ENCODE measurements around the gene DCX. TPM values are rescaled to one million over a fixed set of nuclear protein-coding genes. Genes with fewer than 3 reads are reported as not detected.

DCX gene
- total and polyA plus RNA-seq, 2 of the 4 experiments (the other 2 are of a cell fraction): not detected

GRCh38 chrX:111282139-111282538 lies 129.9 kb downstream of the DCX start:
- Histone ChIP-seq H3K27me3 (ENCODE audit: control insufficient read depth, insufficient read depth, low read length) (peaks cover 5% of the 10 kb centered on the region), H3K9me1 (ENCODE audit: insufficient read depth, low read length) (no peaks in the 10 kb centered on the region), H2BK20ac (ENCODE audit: low read depth, low read length) (no peak overlapping the region), H2BK15ac (ENCODE audit: low read depth, low read length) (no peak overlapping the region), H3K4ac (ENCODE audit: low read depth, low read length) (no peak overlapping the region), H3K4me1 (ENCODE audit: control insufficient read depth, insufficient read depth, low read length) (no peaks in the 10 kb centered on the region), H3K4me3 (ENCODE audit: insufficient read depth, low read depth, low read length) (no peak overlapping the region), H4K91ac (ENCODE audit: insufficient read depth, low read depth, low read length) (no peak overlapping the region), H4K5ac (ENCODE audit: low read depth, low read length) (no peak overlapping the region), H2AFZ (replicated peaks; ENCODE audit: low read length, poor library complexity) (no peak overlapping the region), H3K23ac (ENCODE audit: low read depth, low read length) (no peak overlapping the region), H2AK5ac (ENCODE audit: low read depth, low read length) (no peak overlapping the region), H3K56ac (ENCODE audit: extremely low read depth, insufficient read depth, low read length) (no peak overlapping the region), H3K4me2 (ENCODE audit: low read depth, low read length) (no peak overlapping the region), H3K9me3 (ENCODE audit: control insufficient read depth, insufficient read depth, low read length) (no peaks in the 10 kb centered on the region), H2BK120ac (ENCODE audit: low read depth, low read length) (no peak overlapping the region), H4K8ac (ENCODE audit: low read depth in 2 of 2, low read length in 2 of 2) (no peak overlapping the region), H3K36me3 (ENCODE audit: control insufficient read depth, insufficient read depth, low read length) (no peaks in the 10 kb centered on the region), H2AK9ac (replicated peaks; ENCODE audit: low read depth, low read length, poor library complexity) (no peak overlapping the region), H3K14ac (replicated peaks; ENCODE audit: low read depth, low read length) (no peak overlapping the region), H4K20me1 (ENCODE audit: insufficient read depth, low read length) (no peaks in the 10 kb centered on the region), H3K79me1 (ENCODE audit: low read depth in 1 of 2, low read length in 2 of 2) (no peaks in the 10 kb centered on the region), H2BK5ac (ENCODE audit: low read depth, low read length, poor library complexity, severe bottlenecking) (no peak overlapping the region), H3K18ac (ENCODE audit: low read depth, low read length) (no peak overlapping the region), H3K9ac (ENCODE audit: low read depth, low read length) (no peak overlapping the region), H3K27ac (ENCODE audit: insufficient read depth, low read length) (no peak overlapping the region)
- WGBS, 2 experiments (ENCODE audit: extremely low coverage in 2 of 2, insufficient read length in 1 of 2): 45% methylated on average over 3 of the region's 6 CpGs; no CpG with 5 or more reads in 1 of the 2 experiments
- ChIA-PET CTCF (no interaction called here), POLR2A (ENCODE audit: unreplicated experiment) (no interaction called here)
- ATAC-seq (ENCODE audit: low read depth) (no peak), DNase-seq (no peak)
- no TSS peak for BruUV-seq (replicated peaks)
- intact Hi-C loops (cut with micrococcal nuclease): no loop called here
- in situ Hi-C loops (cut with MboI; ENCODE audit: low sequenced_read_pairs): no loop called here
- dilution Hi-C loops (cut with HindIII; ENCODE audit: low sequenced_read_pairs, unreplicated experiment): no loop called here
- TF ChIP-seq MAZ (IDR thresholded peaks at IDR 0.05; ENCODE audit: borderline replicate concordance, low read depth, low read length): no peak
- TF ChIP-seq RCOR1 (IDR thresholded peaks at IDR 0.05; ENCODE audit: insufficient replicate concordance, low read length): no peak
- no peak for TF ChIP-seq SMC3 (IDR thresholded peaks at IDR 0.05; ENCODE audit: low read depth, low read length)
- no peak for TF ChIP-seq MXI1 (IDR thresholded peaks at IDR 0.05; ENCODE audit: borderline replicate concordance, low read depth, low read length)
- TF ChIP-seq, protein P1, sequence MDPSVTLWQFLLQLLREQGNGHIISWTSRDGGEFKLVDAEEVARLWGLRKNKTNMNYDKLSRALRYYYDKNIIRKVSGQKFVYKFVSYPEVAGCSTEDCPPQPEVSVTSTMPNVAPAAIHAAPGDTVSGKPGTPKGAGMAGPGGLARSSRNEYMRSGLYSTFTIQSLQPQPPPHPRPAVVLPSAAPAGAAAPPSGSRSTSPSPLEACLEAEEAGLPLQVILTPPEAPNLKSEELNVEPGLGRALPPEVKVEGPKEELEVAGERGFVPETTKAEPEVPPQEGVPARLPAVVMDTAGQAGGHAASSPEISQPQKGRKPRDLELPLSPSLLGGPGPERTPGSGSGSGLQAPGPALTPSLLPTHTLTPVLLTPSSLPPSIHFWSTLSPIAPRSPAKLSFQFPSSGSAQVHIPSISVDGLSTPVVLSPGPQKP (IDR thresholded peaks at IDR 0.05; ENCODE audit: borderline replicate concordance, low read depth, low read length): no peak
- TF ChIP-seq CEBPB (IDR thresholded peaks at IDR 0.05; ENCODE audit: low read depth, low read length): no peak
- TF ChIP-seq USF2 (IDR thresholded peaks at IDR 0.05; ENCODE audit: low read depth, low read length): no peak
- no peak for TF ChIP-seq CHD1 (IDR thresholded peaks at IDR 0.05; ENCODE audit: low read depth, low read length)

All from IMR-90 (cell line).